ENCODE data around the gene GTF2I.

GRCh38 chr7:74671602-74672001 is 14.1 kb downstream of the GTF2I start:
- no peak for TF ChIP-seq CTCF (IDR thresholded peaks at IDR 0.05)
- no peak for TF ChIP-seq POLR2A (IDR thresholded peaks at IDR 0.05)
